ENCODE results near the gene PSAT1. TPM values are rescaled to one million over a fixed set of nuclear protein-coding genes. Genes with fewer than 3 reads are reported as not detected.

PSAT1 gene
- total and polyA plus RNA-seq, 3 donors from 2014 or later = 29.6 to 44.8 (median 39.9) TPM

- WGBS, 2 donors = 69 to 76% methylated on average over 9 of the region's 9 CpGs
- no peaks in the 10 kb centered on the region for H3K9me3 ChIP-seq
- TF ChIP-seq CTCF (IDR thresholded peaks at IDR 0.05) (no peak), POLR2A (IDR thresholded peaks at IDR 0.05) (no peak)
- H3K4me1 ChIP-seq = no peaks in the 10 kb centered on the region
- intact Hi-C loops (cut with DNase I; ENCODE audit: low total_unique reads) = no loop called here
- H3K36me3 ChIP-seq (ENCODE audit: low read depth, missing control alignments) = no peaks in the 10 kb centered on the region
- no peak overlapping the region for H3K27ac ChIP-seq
- H3K4me3 ChIP-seq = no peak overlapping the region
- H3K27me3 ChIP-seq = no peaks in the 10 kb centered on the region
- no peak for DNase-seq
Measured at GRCh38 chr9:78311886-78312524, 15.1 kb downstream of the PSAT1 start.

GRCh38 chr9:78314550-78314949 is 17.6 kb downstream of the PSAT1 start:
- TF ChIP-seq POLR2A (IDR thresholded peaks at IDR 0.05) (no peak), CTCF (IDR thresholded peaks at IDR 0.05) (no peak)
- WGBS, 2 donors = 95 to 98% methylated on average over 5 of the region's 5 CpGs
- intact Hi-C loops (cut with DNase I; ENCODE audit: low total_unique reads) = no loop called here
- Histone ChIP-seq H3K27ac (no peak overlapping the region), H3K9me3 (no peaks in the 10 kb centered on the region), H3K36me3 (ENCODE audit: low read depth, missing control alignments) (no peaks in the 10 kb centered on the region), H3K4me1 (no peaks in the 10 kb centered on the region), H3K4me3 (no peak overlapping the region), H3K27me3 (no peaks in the 10 kb centered on the region)
- DNase-seq = no peak

- DNase-seq = no peak
- intact Hi-C loops (cut with DNase I; ENCODE audit: low total_unique reads) = no loop called here
- TF ChIP-seq POLR2A (IDR thresholded peaks at IDR 0.05) (no peak), CTCF (IDR thresholded peaks at IDR 0.05) (no peak)
- 54 to 55% methylated on average over 7 to 8 of the region's 8 CpGs for WGBS, 2 donors
- Histone ChIP-seq H3K27ac (no peak overlapping the region), H3K27me3 (no peaks in the 10 kb centered on the region), H3K4me3 (no peak overlapping the region), H3K4me1 (no peaks in the 10 kb centered on the region), H3K36me3 (ENCODE audit: low read depth, missing control alignments) (no peaks in the 10 kb centered on the region), H3K9me3 (no peaks in the 10 kb centered on the region)
Measured at GRCh38 chr9:78314953-78315870, 18.3 kb downstream of the PSAT1 start.

GRCh38 chr9:78316166-78316892 is 19.4 kb downstream of the PSAT1 start:
- no peaks in the 10 kb centered on the region for H3K36me3 ChIP-seq (ENCODE audit: low read depth, missing control alignments)
- intact Hi-C loops (cut with DNase I; ENCODE audit: low total_unique reads) = no loop called here
- WGBS, 2 donors = 90 to 94% methylated on average over 11 of the region's 11 CpGs

More at GRCh38 chr9:78316166-78316892, 19.4 kb downstream of the PSAT1 start:
- H3K4me3 ChIP-seq = no peak overlapping the region
- TF ChIP-seq POLR2A (IDR thresholded peaks at IDR 0.05) (no peak), CTCF (IDR thresholded peaks at IDR 0.05) (no peak)
- no peak for DNase-seq
- H3K4me1 ChIP-seq = no peaks in the 10 kb centered on the region
- no peak overlapping the region for H3K27ac ChIP-seq
- H3K27me3 ChIP-seq = no peaks in the 10 kb centered on the region
- H3K9me3 ChIP-seq = no peaks in the 10 kb centered on the region

Data from testis (tissue), 3 donors.